ENCODE measurements around the gene KCNMA1.

The KCNMA1 gene

GRCh38 chr10:77241350-77241725, 396.3 kb downstream of the KCNMA1 start:
- DNase-seq (ENCODE audit: extremely low read depth, low read depth), result no peak
- no peak for TF ChIP-seq CTCF (IDR thresholded peaks at IDR 0.05; ENCODE audit: low read depth, low read length)

GRCh38 chr10:77240706-77241349, 396.8 kb downstream of the KCNMA1 start:
- DNase-seq (ENCODE audit: extremely low read depth, low read depth), result no peak
- TF ChIP-seq CTCF (IDR thresholded peaks at IDR 0.05; ENCODE audit: low read depth, low read length), result no peak

GRCh38 chr10:77240041-77240652, 397.5 kb downstream of the KCNMA1 start:
- TF ChIP-seq CTCF (IDR thresholded peaks at IDR 0.05; ENCODE audit: low read depth, low read length), result no peak

DNA sequence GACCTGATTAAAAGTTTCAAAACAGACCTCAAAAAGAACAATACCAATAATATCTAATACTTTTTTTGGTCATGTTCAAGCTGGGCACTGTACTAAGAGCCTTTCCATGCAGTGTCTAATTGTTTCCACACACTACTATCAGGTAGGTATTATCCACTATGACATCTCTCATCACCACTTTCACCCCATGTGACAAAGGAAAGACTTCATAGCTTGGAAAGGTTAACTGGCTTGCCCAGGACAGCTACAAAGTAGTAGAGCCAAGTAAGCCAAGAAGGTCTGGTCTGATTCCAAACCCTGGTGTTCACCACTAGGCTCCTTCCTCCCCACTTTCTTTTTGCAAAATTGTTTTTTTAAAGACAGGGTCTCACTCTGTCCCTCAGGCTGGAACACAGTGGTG, 400.5 kb downstream of the KCNMA1 start:
- no peak for TF ChIP-seq CTCF (IDR thresholded peaks at IDR 0.05; ENCODE audit: low read depth, low read length)
- DNase-seq (ENCODE audit: extremely low read depth, low read depth), result no peak

More at GRCh38 chr10:77240041-77240652, 397.5 kb downstream of the KCNMA1 start:
- DNase-seq (ENCODE audit: extremely low read depth, low read depth), result no peak

DNA sequence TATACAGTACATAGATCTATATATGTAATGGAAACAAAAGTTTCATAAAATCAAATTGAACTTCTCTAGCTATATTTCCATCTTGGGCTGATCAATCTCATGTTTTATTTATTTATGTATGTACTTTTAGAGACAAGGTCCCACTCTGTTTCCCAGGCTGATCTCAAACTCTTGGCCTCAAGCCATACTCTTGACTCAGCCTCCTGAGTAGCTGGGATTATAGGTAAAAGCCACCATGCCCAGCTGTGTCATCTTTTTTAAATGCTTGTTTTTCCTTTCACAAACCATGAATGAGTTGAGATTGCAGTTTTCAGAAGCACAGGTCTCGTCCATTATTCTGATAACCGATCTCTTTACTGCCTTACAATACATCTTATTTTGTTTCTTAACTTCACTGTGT, 400.9 kb downstream of the KCNMA1 start:
- TF ChIP-seq CTCF (IDR thresholded peaks at IDR 0.05; ENCODE audit: low read depth, low read length), result no peak
- DNase-seq (ENCODE audit: extremely low read depth, low read depth), result no peak

DNA sequence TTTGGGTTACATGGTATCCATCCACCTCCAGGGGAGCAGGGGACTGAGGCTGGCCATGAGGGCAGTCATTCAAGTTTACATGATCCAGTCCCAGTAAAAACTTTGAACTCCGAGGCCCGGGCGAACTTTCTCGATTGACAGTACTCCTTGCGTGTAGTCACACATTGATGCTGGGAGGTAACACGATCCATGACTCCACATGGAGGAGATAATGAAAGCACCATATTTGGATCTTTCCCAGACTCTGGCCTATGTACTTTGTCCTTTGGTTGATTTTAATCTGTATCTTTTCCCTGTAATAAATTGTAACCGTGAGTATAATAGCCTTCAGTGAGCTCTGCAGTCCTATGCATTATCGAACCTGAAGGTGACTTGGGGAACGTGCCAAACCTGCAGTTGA, 401.6 kb downstream of the KCNMA1 start:
- no peak for DNase-seq (ENCODE audit: extremely low read depth, low read depth)
- TF ChIP-seq CTCF (IDR thresholded peaks at IDR 0.05; ENCODE audit: low read depth, low read length), result no peak

- no peak for TF ChIP-seq CTCF (IDR thresholded peaks at IDR 0.05; ENCODE audit: low read depth, low read length)
- no peak for DNase-seq (ENCODE audit: extremely low read depth, low read depth)
Observed at GRCh38 chr10:77234599-77234998, 403.0 kb downstream of the KCNMA1 start.

Measured in AG09319 (cell line).